Measurements from ENCODE around the gene SP2.
A peak's percentile ranks its signal among the peaks of the same experiment; 100 is the strongest.

Gene SP2

GRCh38 chr17:47973541-47973940 lies 77.5 kb downstream of the SP2 start:
- no peak for DNase-seq (ENCODE audit: low read depth in 2 of 2)

- DNase-seq (ENCODE audit: low read depth in 2 of 2), result no peak
Observed at GRCh38 chr17:47975189-47975822, 79.3 kb downstream of the SP2 start.

GRCh38 chr17:47975823-47976205 lies 79.8 kb downstream of the SP2 start:
- no peak for DNase-seq (ENCODE audit: low read depth in 2 of 2)

- DNase-seq (ENCODE audit: low read depth in 2 of 2), result peak in 1 of 2 donors; percentile 23
Observed at GRCh38 chr17:47978324-47978723, 82.3 kb downstream of the SP2 start.
